HG03575 (cell line): ENCODE results near the gene ZNF148.

Experiments used
- ATAC-seq: cut with Tn5 transposase; IDR thresholded peaks from one replicate; pipeline ENCODE4 v1.9.1; 2021; ENCODE audit not compliant: unreplicated experiment, insufficient number of reproducible peaks, low FRiP score; ENCODE audit errors: extremely low read depth

The ZNF148 gene

DNA sequence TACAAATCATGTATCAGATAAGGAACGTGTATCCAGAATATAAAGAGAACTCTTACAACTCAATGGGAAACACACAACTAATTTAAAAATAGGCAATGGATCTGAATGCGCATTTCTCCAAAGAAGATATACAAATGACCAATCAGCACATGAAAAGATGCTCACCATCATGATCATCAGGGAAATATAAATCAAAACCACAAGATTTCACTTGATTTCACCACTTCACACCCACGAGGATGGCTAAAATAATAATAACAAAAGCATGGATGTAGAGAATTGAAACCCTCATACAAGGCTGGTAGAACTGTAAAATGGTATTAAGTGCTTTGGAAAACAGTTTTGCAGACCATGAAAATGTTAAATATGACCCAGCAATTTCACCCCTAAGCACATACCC, 135.9 kb downstream of the ZNF148 start:
- no peak for ATAC-seq

DNA sequence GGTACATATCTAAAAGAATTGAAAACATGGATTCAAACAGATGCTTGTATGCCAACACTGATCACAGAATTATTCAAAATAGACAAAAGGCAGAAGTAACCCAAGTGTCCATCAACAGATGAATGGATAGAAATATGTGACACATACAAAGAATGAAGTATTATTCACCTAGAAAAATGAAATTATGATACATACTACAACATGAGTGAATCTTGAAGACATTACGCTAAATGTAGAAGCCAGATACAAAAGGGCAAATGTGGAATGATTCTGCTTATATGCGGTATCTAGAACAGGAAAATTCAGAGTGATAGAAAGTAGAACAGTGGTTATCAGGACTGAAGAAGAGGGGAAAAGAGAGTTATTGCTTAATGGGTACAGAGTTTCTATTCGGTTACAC, 136.4 kb downstream of the ZNF148 start:
- no peak for ATAC-seq

DNA sequence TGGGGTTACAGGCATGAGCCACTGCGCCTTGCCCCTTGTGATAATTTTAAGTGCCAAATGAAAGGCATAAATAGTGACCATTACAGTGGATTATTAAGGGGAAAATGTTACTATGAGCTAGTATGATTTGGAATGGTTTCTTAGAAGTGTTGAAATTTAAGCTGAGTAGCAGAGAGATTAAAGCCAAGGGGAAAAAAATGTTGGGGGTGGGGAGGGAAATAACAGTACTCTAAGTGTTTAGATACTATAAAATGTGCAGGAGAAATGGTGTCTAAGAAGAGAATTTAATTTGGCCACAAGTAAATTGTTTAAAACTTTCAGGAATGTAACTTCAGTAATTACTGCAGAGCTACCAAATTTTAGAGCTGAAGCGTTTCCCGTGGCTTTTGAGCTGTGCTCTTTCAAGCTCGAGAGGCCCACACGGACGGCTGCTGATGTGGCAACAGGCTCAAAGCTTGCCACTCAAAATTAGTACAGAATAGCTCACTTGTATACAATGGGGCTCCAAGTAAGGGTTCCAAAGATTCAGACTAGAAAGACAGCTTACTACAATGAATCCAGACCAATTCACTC, 138.7 kb downstream of the ZNF148 start:
- ATAC-seq = no peak

DNA sequence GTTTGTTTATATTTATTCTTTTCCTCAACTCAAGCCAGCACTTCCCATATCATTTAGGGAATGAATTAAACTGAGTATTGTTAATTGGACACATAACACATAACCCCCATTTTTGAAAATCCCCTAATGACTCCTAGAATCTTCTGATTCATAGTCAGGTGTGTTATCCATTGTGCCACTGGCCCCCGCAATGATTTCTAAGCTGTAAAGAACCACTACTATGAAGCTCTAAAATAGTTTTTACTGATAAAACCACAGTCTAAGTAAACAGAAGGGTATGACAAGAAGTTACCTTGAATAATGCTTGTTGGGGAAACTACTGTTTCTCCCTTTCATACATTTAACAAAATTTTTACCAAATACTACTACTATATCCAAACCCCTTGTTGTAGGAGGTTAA, 140.3 kb downstream of the ZNF148 start:
- no peak for ATAC-seq

DNA sequence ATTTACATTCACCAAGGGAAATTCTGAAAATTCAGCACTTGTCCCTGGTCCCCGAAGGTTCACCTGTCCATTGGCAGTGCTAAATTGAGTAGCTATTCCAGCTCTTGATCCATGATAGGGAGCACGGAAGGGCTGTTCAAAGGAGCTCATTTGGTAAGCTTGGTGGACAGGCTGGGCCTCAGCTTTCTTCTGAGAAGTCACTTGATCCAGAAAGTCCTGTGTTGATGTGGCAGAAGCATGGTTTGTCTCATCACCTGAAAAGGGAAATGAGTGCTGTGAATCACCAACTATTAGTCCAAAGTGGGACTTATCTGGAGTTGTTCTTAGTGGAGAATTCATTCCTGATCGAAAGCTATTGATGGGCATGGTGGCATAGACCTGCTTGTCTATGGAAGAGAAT, 142.7 kb downstream of the ZNF148 start:
- ATAC-seq = no peak

DNA sequence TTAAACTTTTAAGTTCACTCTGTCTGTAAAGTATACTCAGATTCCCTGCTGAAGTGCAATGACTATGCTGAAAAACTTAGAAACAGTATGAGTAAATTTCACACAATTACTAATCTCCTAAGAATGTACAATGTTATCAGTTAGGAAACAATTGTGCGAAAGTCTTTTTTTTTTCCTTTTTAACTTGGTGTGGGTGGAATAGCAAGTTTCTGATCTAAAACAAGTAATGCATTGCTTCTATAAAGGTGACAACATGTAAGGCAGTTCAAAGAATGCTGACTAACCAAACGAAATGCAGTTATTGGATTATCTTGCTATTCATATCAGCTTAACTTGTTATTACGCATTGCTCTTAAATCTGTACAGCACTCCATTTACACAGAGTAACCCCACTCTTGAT, 143.2 kb downstream of the ZNF148 start:
- no peak for ATAC-seq

DNA sequence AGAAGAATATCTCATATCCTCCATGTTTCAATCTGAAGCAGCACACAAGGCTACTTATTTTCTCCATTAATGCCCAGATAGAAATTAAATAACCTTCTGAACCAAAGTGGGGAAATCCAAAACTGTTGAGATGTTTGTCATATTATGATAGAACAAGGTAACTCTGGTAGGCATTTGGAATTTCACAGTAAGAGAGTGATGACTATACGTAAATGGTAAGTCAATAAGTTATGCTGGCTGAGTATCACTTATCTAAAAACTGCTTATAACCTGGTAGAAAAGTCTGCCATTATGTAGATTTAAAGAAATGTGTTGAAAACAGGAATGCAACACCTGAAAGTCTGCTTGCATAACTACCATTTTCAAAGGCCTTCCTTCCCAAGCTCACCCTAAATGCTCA, 145.4 kb downstream of the ZNF148 start:
- ATAC-seq = no peak

DNA sequence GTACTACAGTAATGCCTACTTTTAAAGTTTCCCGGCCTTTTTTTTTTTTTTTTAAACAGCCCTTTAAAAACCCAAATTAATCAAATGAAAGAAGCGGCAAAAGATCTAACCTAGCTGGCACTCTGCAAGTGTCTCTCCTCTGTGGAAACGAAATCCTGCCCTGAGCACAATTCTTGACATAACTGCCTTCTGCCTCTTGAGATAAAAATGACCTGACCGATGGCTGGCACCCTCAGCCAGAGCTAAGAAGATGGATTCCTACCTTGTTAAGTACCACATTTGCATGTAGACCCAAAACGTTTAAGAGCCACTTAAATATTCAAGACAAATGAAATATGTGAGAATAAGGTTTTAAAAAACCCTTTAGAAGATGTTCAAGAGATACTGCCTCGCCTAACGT, 146.0 kb downstream of the ZNF148 start:
- ATAC-seq = no peak

DNA sequence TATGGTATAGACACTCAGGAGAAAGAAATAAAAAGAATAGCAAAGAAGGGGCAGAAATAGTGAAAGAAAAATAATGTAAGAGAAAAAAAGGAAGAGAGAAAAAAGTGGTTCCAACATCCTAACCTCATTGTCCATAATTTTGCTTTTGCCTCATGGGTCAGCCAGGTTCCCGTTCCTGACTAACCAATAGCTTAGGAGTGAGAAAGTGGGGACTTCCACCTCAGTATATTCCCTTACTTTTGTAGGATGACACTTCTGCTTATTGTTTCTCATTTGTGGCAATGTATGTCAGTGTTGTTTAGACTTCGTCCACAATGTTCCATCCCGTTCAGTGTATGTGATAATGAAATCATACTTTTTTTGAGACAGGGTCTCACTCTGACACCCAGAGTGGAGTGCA, 153.3 kb downstream of the ZNF148 start:
- no peak for ATAC-seq

DNA sequence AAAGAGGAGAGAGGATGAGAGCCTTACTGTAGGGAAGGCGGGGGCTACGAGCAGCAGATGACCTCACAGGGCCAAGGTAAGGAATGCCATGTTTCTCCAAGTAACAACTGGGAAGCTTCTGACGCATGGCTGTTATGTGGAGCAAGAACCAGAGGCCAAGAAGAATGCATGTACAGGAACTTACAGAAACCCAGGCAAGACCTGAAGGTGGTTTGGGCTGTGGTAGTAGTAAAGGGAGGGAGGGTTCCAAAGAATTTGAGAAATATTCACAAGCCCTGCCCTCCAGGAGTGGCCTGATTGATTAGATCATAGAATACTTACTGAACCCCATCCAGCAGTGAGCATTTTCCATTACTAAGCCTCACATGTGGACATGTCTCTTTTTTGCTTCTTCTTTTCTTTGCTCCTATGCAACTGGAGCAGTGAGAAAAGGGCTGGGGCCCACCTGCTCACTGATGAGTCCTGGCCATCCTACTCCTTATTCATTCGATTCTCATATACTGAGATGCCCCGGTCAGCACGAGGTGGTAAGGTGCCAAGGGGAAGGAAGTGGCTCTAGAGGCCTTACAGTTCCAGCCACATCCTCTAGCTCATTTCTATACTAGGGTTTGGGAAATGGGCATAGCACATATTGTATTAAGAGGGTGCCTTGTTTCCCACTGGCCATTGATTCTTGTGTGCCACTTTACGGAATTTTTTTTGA, 154.2 kb downstream of the ZNF148 start:
- no peak for ATAC-seq

DNA sequence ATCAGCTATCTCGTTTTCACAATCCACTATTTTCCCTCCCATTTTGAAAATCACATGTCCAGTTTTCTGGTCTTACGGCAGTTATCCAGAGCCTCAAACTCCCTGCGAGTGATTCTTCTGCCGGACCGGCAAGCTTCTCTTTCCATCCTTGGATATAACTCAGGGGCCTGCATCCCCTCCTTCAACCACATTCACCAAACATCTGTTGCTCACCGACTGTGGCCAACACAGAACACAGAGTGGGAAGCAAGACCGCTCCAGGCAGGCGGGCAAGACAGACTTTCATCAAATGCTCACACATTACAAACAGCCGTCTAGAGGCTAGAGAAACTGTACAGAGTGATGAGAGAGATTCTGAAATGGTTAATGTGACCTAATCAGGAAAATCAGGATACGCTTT, 154.9 kb downstream of the ZNF148 start:
- ATAC-seq = no peak

DNA sequence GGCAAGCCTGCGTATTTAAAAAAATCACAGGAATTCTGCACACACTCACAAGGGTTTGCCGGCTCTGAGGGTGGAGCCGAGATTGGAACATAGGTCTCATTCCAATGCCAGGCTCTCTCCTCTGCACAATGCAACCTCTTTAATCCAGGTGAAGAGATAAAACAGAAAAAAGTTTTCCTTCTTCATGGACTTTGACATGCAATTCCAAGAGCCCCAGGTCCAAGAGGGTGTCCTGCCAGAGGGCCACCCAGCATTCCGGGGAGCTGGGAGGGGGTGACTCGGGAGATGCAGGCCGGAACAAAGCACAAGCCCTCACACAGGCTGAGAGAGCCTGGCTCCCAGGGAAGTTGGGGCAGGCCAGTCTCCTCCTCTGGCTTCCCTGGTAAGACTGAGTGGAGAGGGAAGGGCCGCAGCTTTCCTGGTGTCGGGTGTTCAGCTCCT, 155.8 kb downstream of the ZNF148 start:
- no peak for ATAC-seq

DNA sequence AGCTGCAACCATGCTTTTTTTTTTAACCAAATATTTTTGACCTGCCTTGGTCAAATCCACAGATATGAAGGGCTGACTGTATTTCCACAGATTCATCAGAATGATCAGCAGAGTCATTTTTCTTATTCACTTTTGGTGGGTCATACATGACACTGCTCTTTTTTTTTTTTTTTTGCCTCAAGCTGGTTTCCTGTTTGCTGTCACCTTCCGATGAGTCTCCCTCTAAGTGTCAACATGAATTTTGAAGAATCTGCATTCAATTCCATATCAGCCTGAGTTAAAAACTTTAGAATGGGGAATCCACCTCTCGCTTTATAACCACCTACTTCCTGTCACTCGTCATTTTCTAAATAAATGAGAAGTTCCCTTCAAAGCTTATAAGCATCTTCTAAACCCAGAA, 160.4 kb downstream of the ZNF148 start:
- ATAC-seq = no peak

DNA sequence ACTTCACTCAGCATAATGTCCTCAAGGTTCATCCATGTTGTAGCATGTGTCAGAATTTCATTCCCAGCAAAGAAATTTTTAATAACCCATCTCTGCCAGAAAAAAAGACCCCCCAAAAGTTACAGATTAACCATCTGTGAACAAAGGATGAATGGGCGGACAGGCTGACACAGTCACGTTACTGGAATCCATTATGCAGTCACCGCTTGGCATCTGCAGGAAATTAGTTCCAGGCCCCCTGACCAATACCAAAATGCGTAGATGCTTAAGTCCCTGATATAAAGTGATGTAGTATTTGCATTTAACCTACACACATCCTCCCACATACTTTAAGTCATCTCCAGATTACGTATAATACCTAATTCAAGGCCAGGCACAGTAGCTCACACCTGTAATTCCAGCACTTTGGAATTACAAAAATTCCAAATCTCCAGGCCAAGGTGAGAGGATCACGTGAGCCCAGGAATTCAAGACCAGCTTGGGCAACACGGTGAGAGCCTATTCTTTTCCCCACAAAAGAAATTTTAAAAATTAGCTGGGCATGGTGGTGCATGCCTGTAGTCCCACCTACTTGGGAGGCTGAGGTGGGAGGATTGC, 161.1 kb downstream of the ZNF148 start:
- no peak for ATAC-seq

DNA sequence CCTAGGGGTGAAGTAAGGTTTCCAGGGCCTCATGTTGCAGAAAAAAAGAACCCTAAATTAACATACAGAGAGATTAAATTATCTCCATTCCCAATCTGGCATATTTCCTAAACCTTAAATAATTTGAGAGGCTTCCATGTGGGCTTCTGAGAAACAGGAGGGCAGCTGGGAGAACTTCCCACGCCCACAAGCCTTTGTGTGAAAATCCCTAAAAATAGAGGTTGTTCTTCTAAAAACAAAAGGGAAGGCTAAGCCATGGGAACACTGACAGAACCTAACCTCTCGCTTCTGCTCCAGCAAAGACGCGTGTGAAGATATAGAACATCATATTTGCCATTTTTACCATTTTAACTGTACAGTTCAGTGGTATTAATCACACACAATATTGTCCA, 161.8 kb downstream of the ZNF148 start:
- ATAC-seq = no peak

DNA sequence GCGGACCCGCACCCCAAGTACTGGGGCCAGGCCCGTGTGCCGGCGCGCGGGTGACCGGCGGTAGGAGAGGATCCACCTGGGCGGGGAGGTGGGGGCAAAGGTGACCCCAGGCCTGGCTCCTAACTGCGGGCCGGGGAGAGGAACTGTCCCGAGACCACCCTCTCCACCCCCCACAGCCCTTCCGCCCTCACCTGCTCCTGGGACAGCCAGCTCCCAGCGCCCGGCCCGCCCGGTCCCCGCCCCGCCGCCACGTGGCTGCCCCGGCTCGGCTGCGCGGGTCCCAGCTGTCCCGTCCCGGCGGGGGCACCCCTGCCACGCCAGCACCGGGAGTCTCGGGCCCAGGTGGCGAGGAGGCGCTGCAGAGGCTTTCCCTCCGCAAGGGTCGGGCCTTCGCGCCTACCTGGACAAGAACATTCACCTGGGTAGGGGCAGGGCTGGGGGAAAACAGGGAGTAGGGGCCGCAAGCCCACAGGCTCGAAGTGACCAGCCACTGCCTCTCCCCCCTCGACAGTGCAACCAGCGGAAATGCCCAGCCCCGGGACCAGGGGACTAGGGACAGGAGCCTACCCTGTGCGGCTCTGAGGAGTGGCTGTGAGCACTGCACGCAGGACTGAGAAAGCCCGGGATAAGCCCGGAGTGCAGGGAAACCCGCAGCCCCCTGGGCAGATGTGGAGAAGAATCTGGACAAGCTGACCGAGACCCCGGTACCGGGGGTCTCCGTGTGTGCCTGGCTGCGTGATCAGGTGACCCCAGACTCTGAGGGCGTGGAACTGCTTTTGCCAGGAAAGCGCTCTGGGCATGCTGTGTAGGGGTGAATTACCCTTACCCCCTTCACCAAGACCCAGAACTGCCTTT, 162.4 kb downstream of the ZNF148 start, which contains the start of gene SLC12A8:
Gene SLC12A8, minus strand, starts transcription at position 240 of the 855 bp plus-strand sequence. CDS start 1,399 bp downstream, outside the sequence.
- ATAC-seq = no peak

DNA sequence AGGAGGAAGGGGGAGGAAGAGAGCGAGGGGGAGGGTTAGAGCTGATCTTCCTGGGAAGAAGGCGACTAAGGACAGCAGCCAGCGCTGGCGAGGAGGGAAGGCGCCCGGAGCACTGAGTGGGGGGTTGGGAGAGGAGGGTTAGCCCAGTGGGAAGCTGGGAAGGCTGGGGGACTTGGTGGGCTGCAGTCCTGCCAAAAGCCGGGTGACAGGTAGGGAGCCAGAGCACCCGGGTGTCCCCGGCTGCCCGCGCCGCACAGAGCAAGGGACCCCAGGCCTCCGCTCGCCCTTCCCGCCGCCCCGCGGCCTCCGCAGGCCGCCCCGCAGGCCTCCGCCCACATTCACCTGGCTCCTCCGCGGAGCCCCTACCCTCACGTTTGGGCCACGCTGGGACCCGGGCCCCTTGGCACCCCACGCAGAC, 163.0 kb downstream of the ZNF148 start:
- no peak for ATAC-seq

DNA sequence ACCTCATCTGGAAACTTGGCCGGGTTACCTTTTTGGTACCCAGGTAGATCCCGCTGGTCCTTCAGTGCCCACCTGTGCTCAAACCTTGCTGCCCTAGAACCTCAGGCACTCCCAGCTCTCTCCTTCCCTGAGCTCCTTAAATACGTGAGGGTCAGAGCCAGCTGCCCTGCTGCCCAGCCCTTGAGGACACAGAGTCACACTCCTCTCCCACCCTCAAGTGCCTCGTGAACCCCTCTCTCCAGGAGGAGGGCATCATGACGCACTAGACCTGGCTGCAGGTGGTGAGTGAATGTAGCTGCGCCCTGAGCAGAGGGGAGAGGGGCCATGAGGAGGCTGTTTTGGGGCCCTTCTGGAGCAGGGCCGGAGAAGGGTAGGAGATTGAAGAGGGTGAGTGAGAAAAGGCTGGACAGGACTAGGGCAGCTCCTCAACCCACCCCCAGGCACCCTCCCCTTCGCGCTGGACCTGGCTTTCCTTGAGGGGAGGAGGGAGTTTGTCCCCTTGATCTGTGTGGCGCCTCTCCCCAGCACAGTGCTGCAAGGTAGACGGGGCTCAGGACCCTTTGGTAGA, 163.5 kb downstream of the ZNF148 start:
- no peak for ATAC-seq

DNA sequence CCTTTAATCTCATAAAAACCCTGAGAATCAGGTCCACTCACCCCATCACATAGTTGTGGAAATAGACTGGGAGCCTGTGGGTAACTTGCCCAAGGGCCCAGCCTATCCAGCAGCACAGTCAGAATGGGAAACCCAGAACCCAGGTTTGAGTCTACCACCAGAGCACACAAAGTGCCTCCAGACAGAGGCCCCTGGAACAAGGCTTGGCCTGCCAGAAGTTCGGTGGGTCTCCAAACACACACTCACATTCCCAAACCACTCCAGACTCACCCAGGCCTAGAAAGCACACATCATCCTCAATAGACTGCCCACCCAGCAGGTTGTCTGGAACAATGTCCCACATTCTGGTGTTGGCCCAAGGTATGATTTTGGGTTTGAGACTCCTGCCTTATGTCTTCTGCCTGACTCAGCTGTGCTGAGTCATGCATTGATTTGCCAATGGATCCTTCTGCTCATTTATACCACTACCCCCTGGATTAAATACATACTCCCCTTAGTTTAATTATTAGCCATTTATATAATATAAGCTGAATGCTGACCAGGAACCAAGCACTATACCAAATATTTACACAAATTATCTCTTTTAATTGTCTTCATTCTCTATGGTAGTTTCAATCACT, 167.1 kb downstream of the ZNF148 start:
- no peak for ATAC-seq
